ENCODE results near the gene CNNM3.

CNNM3 gene

DNA sequence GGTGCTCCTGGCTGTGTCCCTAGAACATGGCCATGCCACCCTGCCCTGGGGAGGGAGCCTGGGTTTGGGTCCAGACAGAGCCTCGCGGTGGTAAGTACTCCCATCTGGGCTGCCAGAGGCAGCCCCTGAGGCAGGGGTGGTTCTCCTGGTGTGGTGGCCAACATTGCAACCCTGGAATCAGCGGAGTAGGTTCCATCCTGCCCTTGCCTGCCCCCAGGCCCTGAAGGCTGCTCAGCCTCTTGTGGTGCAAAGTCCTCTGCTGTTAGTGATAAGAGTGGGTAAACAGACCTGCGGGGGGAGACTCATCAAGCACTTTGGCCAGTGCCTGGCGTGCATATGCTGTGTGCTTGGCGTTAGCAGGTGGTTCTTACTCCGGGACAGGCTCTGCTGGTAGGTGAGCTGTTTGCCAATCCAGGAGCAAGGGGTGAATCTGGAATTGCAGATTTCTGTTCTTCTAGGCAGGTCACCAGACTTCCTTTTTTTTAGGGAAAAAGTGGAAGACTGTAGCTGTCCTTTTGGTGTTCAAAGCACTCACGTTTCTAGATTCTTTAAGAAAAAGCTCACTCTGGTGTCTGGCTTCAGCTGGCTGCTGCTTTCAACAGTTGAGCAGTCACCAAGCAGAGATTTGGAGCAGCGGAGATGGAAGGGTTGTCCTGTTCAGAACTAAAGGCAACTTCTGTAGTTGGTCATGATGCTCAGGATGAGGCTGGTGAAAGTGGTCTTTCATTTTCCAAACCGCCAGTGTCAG, 3.2 kb downstream of the CNNM3 start:
- DNase-seq (ENCODE audit: low spot score) = no peak

- no peak for DNase-seq (ENCODE audit: low spot score)
Measured at GRCh38 chr2:96819876-96820511, 3.9 kb downstream of the CNNM3 start.

GRCh38 chr2:96821113-96821675, 5.1 kb downstream of the CNNM3 start:
- DNase-seq (ENCODE audit: low spot score) = no peak

DNA sequence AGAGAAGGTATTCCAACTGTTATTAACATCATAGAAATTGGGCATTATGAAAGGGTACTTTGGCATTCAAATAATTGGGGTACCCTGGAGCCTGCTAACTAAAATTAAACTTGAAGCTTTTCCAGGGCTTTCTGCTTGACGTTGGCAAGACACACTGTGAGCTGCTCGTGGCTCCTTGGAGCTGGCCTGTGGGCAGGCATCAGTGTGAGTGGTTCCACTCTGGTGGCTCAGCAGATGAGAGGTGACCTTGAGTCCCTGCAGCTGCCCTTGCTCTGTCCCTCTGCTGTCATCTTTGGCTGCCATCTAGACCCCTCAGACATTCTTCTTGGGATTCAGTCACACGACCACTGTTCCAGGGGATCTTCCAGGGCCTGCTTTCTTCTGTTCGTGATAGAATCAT, 6.7 kb downstream of the CNNM3 start:
- DNase-seq (ENCODE audit: low spot score) = no peak

GRCh38 chr2:96823198-96823597, 7.1 kb downstream of the CNNM3 start:
- no peak for DNase-seq (ENCODE audit: low spot score)

- no peak for DNase-seq (ENCODE audit: low spot score)
Measured at GRCh38 chr2:96824079-96824870, 8.2 kb downstream of the CNNM3 start.

DNA sequence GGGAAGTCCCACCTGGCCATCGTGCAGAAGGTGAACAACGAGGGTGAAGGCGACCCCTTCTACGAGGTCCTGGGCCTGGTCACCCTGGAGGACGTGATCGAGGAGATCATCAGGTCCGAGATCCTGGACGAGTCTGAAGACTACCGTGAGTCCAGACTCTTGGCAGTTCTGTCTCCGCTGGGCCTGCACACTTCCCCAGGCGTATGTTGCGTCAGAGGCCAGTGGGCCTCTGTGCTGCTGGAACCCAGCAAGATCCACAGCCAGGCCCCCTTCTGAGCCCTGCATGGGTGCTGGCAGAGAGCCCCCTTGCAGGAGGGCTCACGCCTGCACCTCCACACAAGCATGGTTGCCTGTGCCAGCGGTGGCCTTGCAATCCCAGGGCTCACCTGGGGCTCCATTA, 9.0 kb downstream of the CNNM3 start:
- no peak for DNase-seq (ENCODE audit: low spot score)

DNA sequence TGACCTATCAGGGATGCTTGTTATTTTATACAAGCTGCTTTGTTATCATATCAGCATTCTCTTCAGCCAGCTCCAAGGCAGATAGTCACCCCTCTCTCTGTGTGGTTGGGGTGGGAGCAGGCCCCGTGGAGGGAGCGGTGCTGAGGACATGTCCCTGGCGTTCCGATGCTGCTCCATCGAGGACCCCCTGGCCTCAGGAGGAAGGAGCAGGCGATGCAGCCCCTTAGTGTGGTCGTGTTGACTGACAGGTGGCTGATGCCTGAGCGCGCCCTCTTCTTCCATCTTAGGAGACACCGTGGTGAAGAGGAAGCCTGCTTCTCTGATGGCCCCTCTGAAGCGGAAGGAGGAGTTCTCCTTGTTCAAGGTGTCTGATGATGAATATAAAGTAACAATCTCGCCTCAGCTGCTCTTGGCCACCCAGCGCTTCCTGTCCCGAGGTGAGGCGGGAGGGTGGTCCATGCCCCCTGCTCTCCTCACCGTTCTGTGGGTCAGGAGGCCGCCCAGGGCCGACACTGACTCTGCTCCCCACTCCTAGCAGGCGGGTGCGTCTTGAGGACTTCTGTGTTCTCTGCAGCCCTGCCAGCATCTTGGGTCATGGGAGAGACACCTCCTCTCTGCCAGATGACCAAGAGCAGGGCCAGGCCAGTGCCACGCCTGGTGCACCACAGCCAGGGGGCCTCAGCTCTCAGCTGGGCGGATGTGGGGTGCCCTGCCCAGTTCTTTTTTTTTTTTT, 10.6 kb downstream of the CNNM3 start:
- DNase-seq (ENCODE audit: low spot score) = no peak

DNA sequence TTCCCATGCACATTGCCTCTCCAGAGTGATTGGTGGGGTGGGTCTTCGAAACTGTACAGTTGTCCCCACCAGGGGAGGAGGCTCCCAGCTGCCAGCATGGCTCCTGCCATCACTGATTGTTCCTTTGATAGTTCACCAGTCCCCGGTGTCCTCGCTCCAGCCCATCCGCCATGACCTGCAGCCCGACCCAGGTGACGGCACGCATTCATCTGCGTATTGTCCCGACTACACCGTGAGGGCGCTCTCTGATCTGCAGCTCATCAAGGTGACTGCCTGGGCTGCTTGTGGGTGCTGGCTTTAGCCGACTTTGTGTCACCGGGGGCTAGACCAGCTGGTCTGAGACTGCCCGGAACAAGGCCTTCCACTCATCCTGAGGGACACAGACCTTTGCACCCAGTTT, 12.4 kb downstream of the CNNM3 start:
- DNase-seq (ENCODE audit: low spot score) = no peak

GRCh38 chr2:96828874-96829273, 12.8 kb downstream of the CNNM3 start:
- no peak for DNase-seq (ENCODE audit: low spot score)

DNA sequence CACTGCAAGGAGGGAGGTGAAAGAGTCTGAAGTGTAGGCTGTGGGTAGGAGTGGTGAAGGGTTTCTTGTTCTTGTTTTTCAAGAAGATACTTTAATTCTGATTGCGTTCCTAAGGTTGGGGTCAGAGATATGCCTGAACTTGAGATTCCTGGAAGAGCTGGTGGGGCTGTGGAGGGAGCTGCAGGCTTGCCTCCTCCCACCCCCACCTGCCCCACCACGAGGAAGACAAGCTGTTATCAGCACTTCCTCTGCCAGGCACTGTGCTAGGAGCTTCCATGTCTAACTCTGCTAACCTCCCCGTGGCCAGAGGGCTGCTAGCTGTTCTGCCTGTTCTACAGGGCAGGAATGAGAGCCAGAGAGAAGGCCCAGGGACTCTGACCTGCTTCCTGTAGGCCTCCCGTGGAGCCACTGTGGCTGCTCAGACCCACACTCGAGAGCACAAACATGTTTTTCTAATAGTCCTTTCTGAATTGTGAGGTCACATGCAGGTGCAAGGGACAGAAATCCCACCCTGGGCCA, 14.0 kb downstream of the CNNM3 start:
- DNase-seq (ENCODE audit: low spot score) = no peak

DNA sequence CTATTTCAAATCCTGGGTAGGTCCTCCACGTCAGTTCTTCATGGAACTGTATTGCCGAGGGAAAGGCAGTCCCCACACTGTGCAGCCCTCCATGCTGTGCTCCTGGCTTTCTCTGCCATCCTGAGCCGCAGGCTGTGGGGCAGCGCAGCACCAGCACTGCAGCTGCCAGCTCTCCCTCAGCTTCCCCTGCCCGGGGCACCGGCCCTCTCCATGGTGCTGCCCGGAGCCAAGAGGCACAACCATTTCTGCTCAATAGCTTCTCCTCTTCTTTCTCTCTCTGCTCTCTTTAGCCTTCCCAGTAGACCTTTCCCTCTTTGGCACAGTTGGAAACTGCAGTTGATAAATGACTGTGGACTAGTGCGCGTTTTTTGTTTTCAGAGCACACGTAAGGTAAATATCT, 15.6 kb downstream of the CNNM3 start:
- no peak for DNase-seq (ENCODE audit: low spot score)

- no peak for DNase-seq (ENCODE audit: low spot score)
Measured at GRCh38 chr2:96832408-96832753, 16.3 kb downstream of the CNNM3 start.

GRCh38 chr2:96832754-96833507, 16.9 kb downstream of the CNNM3 start:
- no peak for DNase-seq (ENCODE audit: low spot score)

DNA sequence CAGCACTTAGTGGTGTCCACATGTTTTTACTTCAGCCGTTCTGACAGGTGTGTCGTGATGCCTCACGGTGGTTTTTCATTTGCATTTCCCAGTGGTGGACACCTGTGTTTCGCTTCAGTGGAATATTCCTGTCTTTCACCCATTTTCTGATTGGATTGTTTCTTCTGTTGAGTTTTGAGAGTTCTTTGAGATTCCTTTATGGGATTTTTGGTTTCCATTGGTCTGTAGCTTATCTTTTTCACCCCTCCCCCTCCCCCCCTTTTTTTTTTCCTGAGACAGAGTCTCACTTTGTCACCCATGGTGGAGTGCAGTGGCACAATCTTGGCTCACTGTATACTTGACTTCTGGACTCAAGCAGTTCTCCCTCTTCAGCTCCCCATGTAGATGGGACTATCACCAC, 19.8 kb downstream of the CNNM3 start:
- DNase-seq (ENCODE audit: low spot score) = no peak

- DNase-seq (ENCODE audit: low spot score) = no peak
Measured at GRCh38 chr2:96837575-96837974, 21.5 kb downstream of the CNNM3 start.

DNA sequence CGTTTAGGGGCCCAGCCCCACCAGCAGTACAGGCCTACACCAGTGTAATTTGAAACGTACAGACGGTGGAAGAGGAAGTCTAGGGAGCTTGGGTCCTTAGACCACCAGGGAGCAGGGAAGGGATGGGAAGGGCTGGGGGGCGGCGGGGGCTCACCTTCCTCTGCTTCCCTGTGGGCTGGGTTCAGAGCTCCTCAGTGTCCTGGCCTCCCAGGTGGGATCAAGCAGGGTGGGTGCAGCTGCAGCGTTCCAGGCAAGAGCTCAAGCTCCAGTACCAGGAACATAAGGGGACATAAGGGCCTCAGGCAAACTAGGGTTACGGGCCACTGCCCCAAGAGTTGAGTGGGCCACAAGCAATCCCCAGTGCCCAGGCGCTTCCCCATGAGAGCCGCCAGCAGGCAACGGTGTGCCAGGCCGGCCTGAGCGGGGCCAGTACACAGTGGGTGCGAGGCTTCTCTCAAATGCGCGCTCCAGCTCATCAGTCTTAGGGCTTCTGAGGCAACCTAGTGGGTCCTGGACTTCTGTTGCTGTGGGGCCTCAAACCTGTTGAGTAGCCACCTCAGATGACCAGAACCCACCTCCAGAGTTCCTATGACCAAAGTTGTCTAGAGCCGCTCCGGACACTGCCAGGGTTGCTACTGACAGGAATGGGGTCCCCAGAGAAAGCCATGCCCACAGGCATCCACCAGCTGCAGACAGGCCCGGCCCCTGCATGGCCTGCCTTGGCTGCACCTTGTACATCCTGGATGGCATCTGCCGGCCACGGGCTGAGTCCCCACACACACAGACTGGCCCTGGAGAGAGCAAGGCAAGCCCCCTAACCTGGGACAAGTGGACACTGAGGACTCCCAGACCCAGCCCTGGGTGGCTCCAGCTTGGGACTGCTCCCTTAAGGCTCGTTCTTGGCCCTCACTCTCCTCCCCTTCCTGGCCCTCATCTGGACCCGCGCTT, 22.6 kb downstream of the CNNM3 start:
- DNase-seq (ENCODE audit: low spot score) = no peak

GRCh38 chr2:96839293-96839874, 23.3 kb downstream of the CNNM3 start:
- DNase-seq (ENCODE audit: low spot score) = no peak

Data from D341Med (cell line).